Esophagus squamous epithelium (tissue), 4 donors: Measurements from ENCODE around the gene TSPEAR.

Source experiments
- CTCF ChIP-seq, 6 experiments: fragments of 450-650 bp in 4 of 6; fragments of 200-600 bp in 2 of 6; sonication (generic) in 2 of 6; IDR thresholded peaks; one replicate each; pipeline ENCODE4 v1.5.1; 2016 to 2019; ENCODE audit warnings: antibody characterized with exemption in 6 of 6, mild to moderate bottlenecking in 4 of 6, moderate library complexity in 4 of 6
- POLR2A ChIP-seq, 4 donors: fragments of 450-650 bp; IDR thresholded peaks; one replicate each; pipeline ENCODE4 v1.6.1; 2017; ENCODE audit warnings: antibody characterized with exemption in 4 of 4, mild to moderate bottlenecking in 4 of 4, moderate library complexity in 3 of 4

GRCh38 chr21:44585892-44586291 lies 125.5 kb downstream of the TSPEAR start:
- TF ChIP-seq CTCF (IDR thresholded peaks at IDR 0.05) (no peak), POLR2A (IDR thresholded peaks at IDR 0.05) (no peak)
